HG02943 (cell line): ENCODE measurements around the gene ZMYND15.

Source experiments
- ATAC-seq: cut with Tn5 transposase; IDR thresholded peaks from one replicate; pipeline ENCODE4 v1.9.1; 2021; ENCODE audit warnings: mild to moderate bottlenecking, low read depth, moderate library complexity; ENCODE audit not compliant: unreplicated experiment

Gene ZMYND15

DNA sequence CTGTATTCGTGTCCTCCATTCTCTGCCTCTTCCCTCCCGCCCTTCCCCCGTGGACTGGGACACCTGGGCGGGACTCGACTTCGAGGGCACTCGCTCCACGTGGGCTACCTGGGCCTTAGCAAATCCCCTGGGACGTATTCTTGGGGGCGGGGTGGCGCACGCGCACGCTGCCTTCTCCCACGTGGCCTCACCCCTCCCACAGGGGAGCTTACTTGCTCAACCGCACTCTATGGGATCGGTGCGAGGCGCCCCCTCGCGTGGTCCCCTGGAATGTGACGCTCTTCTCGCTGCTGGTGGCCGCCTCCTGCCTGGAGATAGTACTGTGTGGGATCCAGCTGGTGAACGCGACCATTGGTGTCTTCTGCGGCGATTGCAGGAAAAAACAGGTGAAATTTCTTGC lies 43.0 kb downstream of the ZMYND15 start:
- ATAC-seq, result no peak

GRCh38 chr17:4785311-4786105 lies 45.9 kb downstream of the ZMYND15 start:
- ATAC-seq, result no peak

DNA sequence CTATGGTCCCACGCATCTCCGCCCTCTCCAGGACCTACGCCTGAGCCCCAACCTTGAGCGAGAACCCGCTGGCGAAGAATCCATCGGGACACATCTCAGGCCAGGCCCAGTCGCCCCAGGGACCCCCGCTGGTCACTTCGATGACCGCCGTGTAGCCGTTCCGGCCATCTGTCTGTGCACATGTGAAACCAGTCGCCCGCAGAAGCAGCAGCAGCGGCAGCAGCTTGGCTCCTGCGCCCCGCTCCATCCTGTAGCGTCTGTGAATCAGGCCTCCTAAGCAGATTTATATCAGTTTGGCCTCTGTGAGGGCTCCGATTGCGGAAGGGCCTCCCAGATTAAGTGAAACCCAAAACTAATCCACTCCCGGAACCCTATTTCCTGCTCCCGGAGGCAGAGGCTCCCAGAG lies 46.5 kb downstream of the ZMYND15 start, which contains the start of gene VMO1:
TSS of gene VMO1 (minus strand) at position 259 of the 406 bp plus-strand sequence. CDS start at position 247, 12 bp downstream.
- ATAC-seq, result no peak

GRCh38 chr17:4786516-4786915 lies 46.9 kb downstream of the ZMYND15 start:
- no peak for ATAC-seq

DNA sequence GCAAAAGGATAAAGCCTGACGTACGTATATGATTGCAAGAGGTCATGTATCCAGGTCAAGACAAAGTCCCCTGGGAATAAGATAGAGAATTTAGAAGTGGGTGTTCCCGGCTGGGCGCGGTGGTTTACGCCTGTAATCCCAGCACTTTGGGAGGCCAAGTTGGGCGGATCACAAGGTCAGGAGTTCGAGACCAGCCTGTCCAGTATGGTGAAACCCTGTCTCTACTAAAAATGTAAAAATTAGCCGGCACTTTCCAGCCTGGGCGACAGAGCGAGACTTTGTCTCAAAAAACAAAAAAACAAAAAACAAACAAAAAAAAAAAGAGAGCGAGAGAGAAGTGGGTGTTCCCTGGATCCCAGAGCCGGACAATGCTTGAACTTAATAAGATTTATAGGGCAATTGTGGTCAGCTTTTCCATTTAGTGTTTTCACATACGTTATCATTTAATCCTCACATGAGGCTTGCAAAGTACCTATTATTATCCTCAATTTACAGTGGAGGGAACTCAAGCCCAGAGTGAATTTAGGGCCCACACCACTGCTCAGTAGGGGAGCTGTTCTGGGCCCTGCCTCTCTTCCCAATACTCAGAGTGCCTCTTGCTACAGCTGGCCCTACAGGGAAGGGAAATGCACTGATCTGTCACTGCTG lies 48.6 kb downstream of the ZMYND15 start:
- no peak for ATAC-seq

DNA sequence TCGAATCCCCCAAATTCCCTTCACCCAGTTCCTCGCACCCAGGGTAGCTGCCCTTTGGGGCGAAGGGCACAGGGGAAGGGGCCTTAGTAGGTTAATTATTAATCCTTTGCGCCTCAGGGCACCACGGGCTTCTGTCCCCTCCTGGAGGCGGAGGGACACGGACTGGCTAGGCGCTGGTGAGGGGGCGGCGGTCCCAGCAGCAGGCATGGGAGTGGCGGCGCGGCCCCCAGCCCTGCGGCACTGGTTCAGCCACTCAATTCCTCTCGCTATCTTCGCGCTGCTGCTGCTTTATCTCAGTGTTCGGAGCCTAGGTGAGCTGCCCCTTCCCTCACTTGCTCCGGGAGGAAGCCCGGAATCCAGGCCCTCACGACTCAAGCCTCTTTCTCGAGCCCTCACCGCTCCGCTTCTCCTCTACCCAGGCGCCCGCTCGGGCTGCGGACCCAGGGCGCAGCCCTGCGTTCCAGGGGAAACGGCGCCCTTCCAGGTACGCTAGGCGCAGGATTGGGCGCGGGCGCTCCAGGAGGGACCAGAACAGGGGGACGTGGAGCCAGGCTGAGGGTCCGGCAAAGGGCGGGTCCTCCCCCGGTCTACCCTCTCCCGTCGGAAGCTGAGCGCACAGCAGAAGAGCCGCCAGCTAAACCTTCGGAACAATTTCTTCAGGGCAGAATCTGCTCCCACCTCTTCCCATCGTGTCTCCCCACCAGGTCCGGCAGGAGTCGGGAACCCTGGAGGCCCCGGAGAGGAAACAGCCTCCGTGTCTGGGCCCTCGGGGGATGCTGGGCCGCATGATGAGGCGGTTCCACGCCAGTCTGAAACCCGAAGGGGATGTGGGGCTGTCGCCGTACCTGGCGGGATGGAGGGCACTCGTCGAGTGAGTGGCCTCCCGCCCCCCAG lies 49.4 kb downstream of the ZMYND15 start, which contains the start of gene GLTPD2:
TSS of gene GLTPD2 (plus strand) at position 158 of the 894 bp plus-strand sequence. CDS start at position 206, 48 bp downstream.
- ATAC-seq, result no peak

GRCh38 chr17:4789701-4789950 lies 50.0 kb downstream of the ZMYND15 start:
- no peak for ATAC-seq

DNA sequence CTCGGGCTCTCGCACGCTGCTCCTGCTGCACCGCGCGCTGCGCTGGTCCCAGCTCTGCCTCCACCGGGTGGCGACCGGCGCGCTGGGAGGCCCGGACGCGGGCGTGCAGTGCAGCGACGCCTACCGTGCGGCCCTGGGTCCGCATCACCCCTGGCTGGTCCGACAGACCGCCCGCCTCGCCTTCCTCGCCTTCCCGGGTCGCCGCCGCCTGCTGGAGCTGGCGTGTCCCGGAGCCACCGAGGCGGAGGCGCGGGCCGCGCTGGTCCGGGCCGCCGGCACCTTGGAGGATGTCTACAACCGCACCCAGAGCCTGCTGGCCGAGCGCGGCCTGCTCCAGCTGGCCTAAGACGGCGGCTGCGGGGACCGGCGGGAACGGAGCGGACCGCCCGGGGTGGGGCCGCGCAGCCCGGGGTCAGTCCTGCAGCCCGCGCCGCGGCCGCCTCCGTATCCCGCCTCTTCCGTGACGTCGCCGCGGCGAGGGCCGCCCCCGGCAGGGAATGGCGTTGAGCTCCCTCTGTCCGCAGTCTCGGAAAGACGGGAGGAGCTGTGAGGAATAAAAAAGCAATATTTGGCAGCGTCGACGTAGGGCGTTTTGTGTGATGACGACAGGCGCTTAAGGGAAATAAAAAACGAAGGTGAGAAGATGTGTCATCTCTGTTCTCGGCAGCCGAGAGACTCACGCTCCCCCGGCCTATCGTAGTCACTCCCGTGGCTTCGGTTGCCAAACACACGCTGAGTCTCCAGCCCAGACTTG lies 50.5 kb downstream of the ZMYND15 start:
- ATAC-seq, result peak; percentile 78

DNA sequence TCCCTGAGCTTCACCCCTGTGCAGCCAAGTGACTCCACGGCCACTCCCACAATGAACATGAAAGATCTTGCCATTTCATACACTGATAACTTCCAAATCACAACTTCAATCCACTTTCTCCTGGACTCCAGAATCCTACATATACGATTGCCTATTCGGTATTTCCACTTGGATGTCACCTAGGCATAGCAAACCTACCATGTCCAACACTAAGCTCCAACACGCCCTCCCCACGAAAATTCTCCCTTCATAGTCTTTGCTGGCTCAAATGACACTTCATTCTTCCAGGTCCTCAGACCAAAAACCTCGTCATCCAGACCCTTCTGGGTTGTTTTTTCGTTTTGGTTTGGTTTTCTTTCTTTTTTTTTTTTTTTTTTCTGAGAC lies 51.1 kb downstream of the ZMYND15 start:
- ATAC-seq, result no peak

DNA sequence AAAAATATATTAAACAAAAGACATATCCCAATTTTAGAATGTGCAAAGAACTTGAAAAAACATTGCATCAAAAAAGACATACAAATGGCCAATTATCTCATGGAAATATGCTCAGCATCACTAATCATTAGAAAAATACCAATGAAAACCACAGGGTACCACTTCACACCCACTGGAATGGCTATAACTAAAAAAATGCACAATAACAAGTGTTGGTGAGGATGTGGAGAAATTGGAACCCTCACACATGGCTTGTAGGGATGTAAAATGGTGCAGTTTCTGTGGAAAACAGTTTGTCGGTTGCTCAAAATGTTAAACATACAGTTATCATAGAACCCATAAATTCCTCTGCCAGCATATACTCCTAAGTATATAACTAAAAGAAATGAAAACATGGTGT lies 55.5 kb downstream of the ZMYND15 start:
- no peak for ATAC-seq
